Measurements from ENCODE around the gene NBEAL1.

The NBEAL1 gene

GRCh38 chr2:203042178-203042577, 27.5 kb downstream of the NBEAL1 start:
- Histone ChIP-seq H4K91ac (ENCODE audit: low read depth, low read length, poor library complexity) (no peak overlapping the region), H3K23ac (ENCODE audit: low read depth, low read length, poor library complexity) (no peak overlapping the region), H2BK12ac (ENCODE audit: low read length) (no peak overlapping the region), H4K8ac (ENCODE audit: low read depth, low read length) (no peak overlapping the region), H3K36me3 (replicated peaks in 1 of 2; ENCODE audit: control insufficient read depth in 2 of 2, insufficient read depth in 2 of 2, low read length in 2 of 2) (peaks cover 4 to 5% of the 10 kb centered on the region in 2 donors), H2BK5ac (ENCODE audit: low read length) (no peak overlapping the region), H2AK5ac (ENCODE audit: low read depth, low read length) (no peak overlapping the region), H3K9me3 (replicated peaks in 1 of 2; ENCODE audit: control insufficient read depth in 2 of 2, insufficient read depth in 1 of 2, low read depth in 1 of 2, low read length in 2 of 2) (peaks cover 0 to 2% of the 10 kb centered on the region in 2 donors), H3K4me1 (ENCODE audit: control insufficient read depth in 2 of 2, insufficient read depth in 1 of 2, low read depth in 1 of 2, low read length in 2 of 2) (no peaks in the 10 kb centered on the region), H3K4me2 (ENCODE audit: insufficient read depth, low read length, poor library complexity, severe bottlenecking) (no peak overlapping the region), H3K9ac (ENCODE audit: low read depth, low read length, poor library complexity) (no peak overlapping the region), H3K79me1 (ENCODE audit: low read depth, low read length) (no peaks in the 10 kb centered on the region), H3K4me3 (ENCODE audit: low read length in 2 of 2) (no peak overlapping the region), H3K27ac (replicated peaks; ENCODE audit: low read length) (no peak overlapping the region), H2BK15ac (ENCODE audit: low read length) (no peak overlapping the region), H3K14ac (ENCODE audit: low read length) (no peak overlapping the region), H3K18ac (ENCODE audit: low read length) (no peak overlapping the region), H3K4ac (ENCODE audit: low read length) (no peak overlapping the region), H2BK120ac (ENCODE audit: low read depth, low read length) (no peak overlapping the region), H3K27me3 (ENCODE audit: control insufficient read depth in 3 of 3, insufficient read depth in 3 of 3, low read depth in 1 of 3, low read length in 3 of 3) (no peaks in the 10 kb centered on the region), H2AFZ (ENCODE audit: low read length) (no peak overlapping the region)
- no peak for DNase-seq (ENCODE audit: low spot score)
- no CpG with 5 or more reads among the region's 4 CpGs for WGBS, 2 donors (ENCODE audit: extremely low coverage in 2 of 2, insufficient read length in 2 of 2, insufficient replicate concordance in 1 of 2)

GRCh38 chr2:203043226-203043625, 28.6 kb downstream of the NBEAL1 start:
- no peak overlapping the region for H2BK12ac ChIP-seq (ENCODE audit: low read length)
- no CpG with 5 or more reads among the region's 2 CpGs for WGBS, 2 donors (ENCODE audit: extremely low coverage in 2 of 2, insufficient read length in 2 of 2, insufficient replicate concordance in 1 of 2)
- no peak overlapping the region for H2BK15ac ChIP-seq (ENCODE audit: low read length)
- H3K4me2 ChIP-seq (ENCODE audit: insufficient read depth, low read length, poor library complexity, severe bottlenecking): no peak overlapping the region
- H4K8ac ChIP-seq (ENCODE audit: low read depth, low read length): no peak overlapping the region
- no peaks in the 10 kb centered on the region for H3K79me1 ChIP-seq (ENCODE audit: low read depth, low read length)
- H3K23ac ChIP-seq (ENCODE audit: low read depth, low read length, poor library complexity): no peak overlapping the region
- no peak overlapping the region for H3K18ac ChIP-seq (ENCODE audit: low read length)
- H3K4ac ChIP-seq (ENCODE audit: low read length): no peak overlapping the region
- no peak overlapping the region for H4K91ac ChIP-seq (ENCODE audit: low read depth, low read length, poor library complexity)
- no peak overlapping the region for H3K27ac ChIP-seq (replicated peaks; ENCODE audit: low read length)
- no peak overlapping the region for H2AFZ ChIP-seq (ENCODE audit: low read length)
- no peak overlapping the region for H2AK5ac ChIP-seq (ENCODE audit: low read depth, low read length)
- no peak overlapping the region for H3K14ac ChIP-seq (ENCODE audit: low read length)
- no peak overlapping the region for H3K9ac ChIP-seq (ENCODE audit: low read depth, low read length, poor library complexity)
- H2BK120ac ChIP-seq (ENCODE audit: low read depth, low read length): no peak overlapping the region
- no peaks in the 10 kb centered on the region for H3K27me3 ChIP-seq (ENCODE audit: control insufficient read depth in 3 of 3, insufficient read depth in 3 of 3, low read depth in 1 of 3, low read length in 3 of 3)
- H3K36me3 ChIP-seq (replicated peaks in 1 of 2; ENCODE audit: control insufficient read depth in 2 of 2, insufficient read depth in 2 of 2, low read length in 2 of 2): peaks cover 4 to 5% of the 10 kb centered on the region in 2 donors
- no peaks in the 10 kb centered on the region for H3K4me1 ChIP-seq (ENCODE audit: control insufficient read depth in 2 of 2, insufficient read depth in 1 of 2, low read depth in 1 of 2, low read length in 2 of 2)
- DNase-seq (ENCODE audit: low spot score): no peak
- H2BK5ac ChIP-seq (ENCODE audit: low read length): no peak overlapping the region
- no peak overlapping the region for H3K4me3 ChIP-seq (ENCODE audit: low read length in 2 of 2)
- peaks cover 0 to 2% of the 10 kb centered on the region in 2 donors for H3K9me3 ChIP-seq (replicated peaks in 1 of 2; ENCODE audit: control insufficient read depth in 2 of 2, insufficient read depth in 1 of 2, low read depth in 1 of 2, low read length in 2 of 2)

- Histone ChIP-seq H3K4me2 (ENCODE audit: insufficient read depth, low read length, poor library complexity, severe bottlenecking) (no peak overlapping the region), H3K4me1 (ENCODE audit: control insufficient read depth in 2 of 2, insufficient read depth in 1 of 2, low read depth in 1 of 2, low read length in 2 of 2) (no peaks in the 10 kb centered on the region), H3K4ac (ENCODE audit: low read length) (no peak overlapping the region), H4K8ac (ENCODE audit: low read depth, low read length) (no peak overlapping the region), H3K79me1 (ENCODE audit: low read depth, low read length) (no peaks in the 10 kb centered on the region), H2AK5ac (ENCODE audit: low read depth, low read length) (no peak overlapping the region), H3K9me3 (replicated peaks in 1 of 2; ENCODE audit: control insufficient read depth in 2 of 2, insufficient read depth in 1 of 2, low read depth in 1 of 2, low read length in 2 of 2) (peaks cover 0 to 2% of the 10 kb centered on the region in 2 donors), H2BK120ac (ENCODE audit: low read depth, low read length) (no peak overlapping the region), H3K23ac (ENCODE audit: low read depth, low read length, poor library complexity) (no peak overlapping the region), H2BK5ac (ENCODE audit: low read length) (no peak overlapping the region), H3K4me3 (ENCODE audit: low read length in 2 of 2) (no peak overlapping the region), H3K9ac (ENCODE audit: low read depth, low read length, poor library complexity) (no peak overlapping the region), H3K36me3 (replicated peaks in 1 of 2; ENCODE audit: control insufficient read depth in 2 of 2, insufficient read depth in 2 of 2, low read length in 2 of 2) (peaks cover 5 to 15% of the 10 kb centered on the region in 2 donors), H3K27ac (replicated peaks; ENCODE audit: low read length) (no peak overlapping the region), H2BK12ac (ENCODE audit: low read length) (no peak overlapping the region), H3K14ac (ENCODE audit: low read length) (no peak overlapping the region), H3K27me3 (ENCODE audit: control insufficient read depth in 3 of 3, insufficient read depth in 3 of 3, low read depth in 1 of 3, low read length in 3 of 3) (no peaks in the 10 kb centered on the region), H4K91ac (ENCODE audit: low read depth, low read length, poor library complexity) (no peak overlapping the region), H2BK15ac (ENCODE audit: low read length) (no peak overlapping the region), H3K18ac (ENCODE audit: low read length) (no peak overlapping the region), H2AFZ (ENCODE audit: low read length) (no peak overlapping the region)
- no CpG with 5 or more reads among the region's 1 CpG for WGBS, 2 donors (ENCODE audit: extremely low coverage in 2 of 2, insufficient read length in 2 of 2, insufficient replicate concordance in 1 of 2)
- no peak for DNase-seq (ENCODE audit: low spot score)
Observed at GRCh38 chr2:203045867-203046266, 31.2 kb downstream of the NBEAL1 start.

GRCh38 chr2:203052539-203052938, 37.9 kb downstream of the NBEAL1 start:
- no peak overlapping the region for H4K91ac ChIP-seq (ENCODE audit: low read depth, low read length, poor library complexity)
- no peak overlapping the region for H2BK120ac ChIP-seq (ENCODE audit: low read depth, low read length)
- no peaks in the 10 kb centered on the region for H3K9me3 ChIP-seq (replicated peaks in 1 of 2; ENCODE audit: control insufficient read depth in 2 of 2, insufficient read depth in 1 of 2, low read depth in 1 of 2, low read length in 2 of 2)
- H3K23ac ChIP-seq (ENCODE audit: low read depth, low read length, poor library complexity): no peak overlapping the region
- no peak for DNase-seq (ENCODE audit: low spot score)
- no peak overlapping the region for H4K8ac ChIP-seq (ENCODE audit: low read depth, low read length)
- no peak overlapping the region for H3K27ac ChIP-seq (replicated peaks; ENCODE audit: low read length)
- no peak overlapping the region for H3K18ac ChIP-seq (ENCODE audit: low read length)
- no peaks in the 10 kb centered on the region for H3K4me1 ChIP-seq (ENCODE audit: control insufficient read depth in 2 of 2, insufficient read depth in 1 of 2, low read depth in 1 of 2, low read length in 2 of 2)
- WGBS, 2 donors (ENCODE audit: extremely low coverage in 2 of 2, insufficient read length in 2 of 2, insufficient replicate concordance in 1 of 2): no CpG with 5 or more reads among the region's 3 CpGs
- H3K4me2 ChIP-seq (ENCODE audit: insufficient read depth, low read length, poor library complexity, severe bottlenecking): no peak overlapping the region
- H2BK5ac ChIP-seq (ENCODE audit: low read length): no peak overlapping the region
- no peak overlapping the region for H3K4me3 ChIP-seq (ENCODE audit: low read length in 2 of 2)
- H3K27me3 ChIP-seq (ENCODE audit: control insufficient read depth in 3 of 3, insufficient read depth in 3 of 3, low read depth in 1 of 3, low read length in 3 of 3): no peaks in the 10 kb centered on the region
- H2AFZ ChIP-seq (ENCODE audit: low read length): no peak overlapping the region
- H2AK5ac ChIP-seq (ENCODE audit: low read depth, low read length): no peak overlapping the region
- H3K4ac ChIP-seq (ENCODE audit: low read length): no peak overlapping the region
- H3K36me3 ChIP-seq (replicated peaks in 1 of 2; ENCODE audit: control insufficient read depth in 2 of 2, insufficient read depth in 2 of 2, low read length in 2 of 2): peaks cover 2 to 21% of the 10 kb centered on the region in 2 donors
- no peak overlapping the region for H2BK12ac ChIP-seq (ENCODE audit: low read length)
- no peak overlapping the region for H3K9ac ChIP-seq (ENCODE audit: low read depth, low read length, poor library complexity)
- no peaks in the 10 kb centered on the region for H3K79me1 ChIP-seq (ENCODE audit: low read depth, low read length)
- no peak overlapping the region for H3K14ac ChIP-seq (ENCODE audit: low read length)
- H2BK15ac ChIP-seq (ENCODE audit: low read length): no peak overlapping the region
